Activated CD4-positive, alpha-beta T cell treated with anti-CD3 and anti-CD28 coated beads for 1 hour (primary cell): Measurements from ENCODE around the gene WNT16.
"Not testable (repeated sequence)": the region's sequence is repeated elsewhere in the genome, so short reads cannot be mapped to it uniquely, and the experiment has no call there.

Experiments
- DNase-seq: peaks from one replicate; pipeline ENCODE4 v3.0.0-alpha.2; 2020

WNT16 gene, protein sequence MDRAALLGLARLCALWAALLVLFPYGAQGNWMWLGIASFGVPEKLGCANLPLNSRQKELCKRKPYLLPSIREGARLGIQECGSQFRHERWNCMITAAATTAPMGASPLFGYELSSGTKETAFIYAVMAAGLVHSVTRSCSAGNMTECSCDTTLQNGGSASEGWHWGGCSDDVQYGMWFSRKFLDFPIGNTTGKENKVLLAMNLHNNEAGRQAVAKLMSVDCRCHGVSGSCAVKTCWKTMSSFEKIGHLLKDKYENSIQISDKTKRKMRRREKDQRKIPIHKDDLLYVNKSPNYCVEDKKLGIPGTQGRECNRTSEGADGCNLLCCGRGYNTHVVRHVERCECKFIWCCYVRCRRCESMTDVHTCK

DNA sequence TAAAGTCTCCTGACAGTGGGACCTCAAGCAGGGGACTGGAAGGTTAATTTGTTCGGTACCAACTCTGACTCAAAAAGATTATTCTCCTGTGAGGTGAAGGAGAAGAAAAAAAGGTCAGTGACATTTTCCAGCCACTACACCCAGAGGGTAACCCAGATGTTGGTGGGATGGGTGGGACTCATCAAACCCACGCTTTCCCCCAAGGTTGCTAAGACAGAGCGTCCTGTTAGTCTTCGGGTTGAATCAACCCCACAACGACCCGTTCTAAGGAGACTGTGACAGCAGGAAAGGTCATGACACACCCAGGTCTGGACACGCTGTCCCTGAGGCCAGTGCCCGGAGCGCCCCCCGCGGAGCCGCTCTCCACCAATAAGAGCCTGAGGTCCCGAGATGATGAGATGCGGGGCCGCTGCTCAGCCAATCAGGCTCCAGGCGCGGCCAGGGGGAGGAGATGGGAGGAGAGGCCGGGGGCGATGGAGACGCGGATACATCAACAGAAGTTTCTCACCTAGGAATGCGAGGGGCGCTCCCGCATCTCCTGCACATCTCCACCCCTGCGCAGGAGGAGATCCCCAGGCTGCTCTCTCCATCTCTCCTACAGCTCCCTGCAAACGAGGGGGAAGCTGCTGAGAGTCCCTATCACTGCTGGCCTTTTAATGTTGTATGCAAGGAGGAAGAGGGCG lies at the start of gene WNT16:
WNT16 (plus strand) TSS at position 493 of the 683 bp plus-strand sequence. CDS start 293 bp downstream, outside the sequence.
- DNase-seq, result no peak

DNA sequence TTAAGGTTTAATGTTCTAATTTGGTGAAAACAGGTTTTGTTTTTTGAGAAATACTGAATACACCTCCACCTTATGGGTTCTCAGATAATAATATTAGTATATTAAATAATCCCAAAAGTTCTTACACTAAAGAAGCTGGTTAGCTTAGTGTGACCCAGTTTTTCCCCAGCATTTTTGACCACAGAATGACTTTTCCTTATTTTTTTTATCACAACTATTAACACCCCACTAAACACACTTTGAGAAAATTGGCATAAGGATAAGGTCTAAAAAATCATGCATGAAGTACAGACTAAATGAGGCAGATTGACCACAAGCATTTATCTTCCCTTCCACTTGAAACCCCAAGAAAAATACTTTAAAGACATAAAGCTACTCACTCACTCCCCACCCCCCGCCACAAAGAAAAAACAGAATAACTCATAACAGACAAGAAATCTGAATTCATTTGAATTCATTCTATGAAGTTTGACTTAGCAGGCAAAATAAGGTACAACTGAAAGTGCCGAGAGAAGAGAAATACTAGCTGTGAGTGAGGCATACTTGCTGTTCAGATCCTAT lies 49.7 kb upstream of the WNT16 start:
- no peak for DNase-seq

DNA sequence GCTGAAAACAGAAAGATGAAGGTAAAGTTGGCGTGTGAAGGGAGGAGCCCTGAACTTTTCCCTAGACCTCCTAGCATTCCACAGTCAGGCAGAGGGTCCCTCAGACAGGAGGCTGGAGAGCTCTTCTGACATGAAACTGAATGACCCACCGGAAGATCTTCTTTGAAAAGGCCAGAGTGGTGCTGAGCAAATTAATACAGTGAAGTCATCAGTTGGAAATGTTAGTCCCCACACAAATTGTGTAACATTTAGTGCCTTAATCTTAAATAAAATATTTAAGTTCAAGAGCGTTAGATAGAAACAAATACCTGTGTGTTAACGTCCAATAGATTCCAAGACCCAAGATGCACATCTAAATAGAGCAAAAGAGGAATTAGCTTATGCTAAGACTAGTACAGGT lies 49.0 kb upstream of the WNT16 start:
- no peak for DNase-seq

DNA sequence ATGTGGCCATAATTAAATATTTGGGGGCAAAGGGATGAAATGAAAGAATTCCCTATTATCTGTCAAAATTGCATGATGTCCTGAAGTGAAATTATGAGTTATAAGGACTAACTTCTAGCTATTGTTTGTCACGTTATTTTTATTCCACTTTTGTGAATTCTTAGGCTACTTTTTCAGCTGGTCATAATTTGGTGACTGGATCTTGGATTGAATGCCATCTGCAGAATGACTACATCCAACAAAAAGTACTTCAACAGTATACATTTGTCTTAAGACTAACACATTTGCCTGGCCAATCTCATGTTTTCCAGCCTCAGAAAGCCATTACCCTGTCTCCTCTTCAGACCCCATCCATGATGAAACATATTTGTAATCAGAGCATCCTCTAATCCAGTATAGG lies 48.1 kb upstream of the WNT16 start:
- no peak for DNase-seq

DNA sequence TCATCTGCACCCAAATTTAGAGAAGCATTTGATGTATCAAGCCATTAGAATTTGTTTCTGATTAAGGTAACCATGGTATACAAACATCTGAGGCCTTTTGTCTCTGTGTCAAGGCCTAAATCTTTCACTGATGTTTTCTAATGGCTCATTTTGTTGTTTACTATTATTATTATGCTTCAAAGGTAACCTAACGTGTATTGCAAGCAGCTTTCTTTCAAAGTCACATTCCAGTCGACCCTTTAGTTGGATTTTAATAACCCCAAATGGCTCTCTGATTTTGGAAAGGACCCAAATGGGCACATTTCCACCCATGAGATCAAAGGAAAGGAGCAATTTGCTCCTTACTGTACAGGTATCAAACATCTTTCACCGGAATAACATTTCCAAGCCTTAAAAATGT lies 46.7 kb upstream of the WNT16 start:
- no peak for DNase-seq

DNA sequence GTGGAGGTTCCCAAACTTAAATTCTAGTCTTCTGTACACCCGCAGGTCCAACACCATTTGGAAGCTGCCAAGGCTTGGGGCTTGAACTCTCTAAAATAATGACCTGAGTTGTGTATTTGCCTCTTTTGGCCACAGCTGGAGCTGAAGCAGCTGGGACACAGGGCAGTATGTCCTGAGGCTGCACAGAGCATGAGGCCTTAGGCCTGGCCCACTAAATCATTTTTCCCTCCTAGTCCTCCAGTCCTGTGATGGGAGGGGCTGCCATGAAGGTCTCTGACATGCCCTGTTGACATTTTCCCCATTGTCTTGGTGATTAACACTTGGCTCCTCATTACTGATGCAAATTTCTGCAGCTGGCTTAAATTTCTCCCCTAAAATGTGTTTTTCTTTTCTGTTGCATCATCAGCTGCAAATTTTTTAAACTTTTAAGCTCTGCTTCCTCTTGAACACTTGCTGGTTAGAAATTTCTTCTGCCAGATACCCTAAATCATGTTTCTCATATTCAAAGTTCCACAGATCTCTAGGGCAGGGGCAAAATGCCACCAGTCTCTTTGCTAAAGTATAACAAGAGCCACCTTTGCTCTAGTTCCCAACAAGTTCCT lies 43.6 kb upstream of the WNT16 start:
- DNase-seq, result no peak

DNA sequence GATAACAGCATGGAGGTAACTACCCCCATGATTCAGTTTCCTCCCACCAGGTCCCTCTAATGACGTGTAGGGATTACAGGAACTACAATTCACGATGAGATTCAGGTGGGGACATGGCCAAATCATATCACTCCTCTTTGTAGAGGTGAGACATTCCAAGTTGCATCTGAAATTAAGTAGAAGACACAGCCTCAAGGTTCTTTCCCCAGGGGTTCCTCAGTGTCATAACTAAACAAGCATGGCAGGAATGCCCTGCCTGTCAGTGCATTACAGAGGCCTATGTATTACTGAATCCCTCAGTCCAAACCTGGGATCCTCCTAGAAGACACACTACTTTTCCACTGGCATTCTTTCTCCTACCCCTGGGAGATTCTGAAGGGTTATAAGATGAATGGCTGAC lies 42.6 kb upstream of the WNT16 start:
- no peak for DNase-seq

DNA sequence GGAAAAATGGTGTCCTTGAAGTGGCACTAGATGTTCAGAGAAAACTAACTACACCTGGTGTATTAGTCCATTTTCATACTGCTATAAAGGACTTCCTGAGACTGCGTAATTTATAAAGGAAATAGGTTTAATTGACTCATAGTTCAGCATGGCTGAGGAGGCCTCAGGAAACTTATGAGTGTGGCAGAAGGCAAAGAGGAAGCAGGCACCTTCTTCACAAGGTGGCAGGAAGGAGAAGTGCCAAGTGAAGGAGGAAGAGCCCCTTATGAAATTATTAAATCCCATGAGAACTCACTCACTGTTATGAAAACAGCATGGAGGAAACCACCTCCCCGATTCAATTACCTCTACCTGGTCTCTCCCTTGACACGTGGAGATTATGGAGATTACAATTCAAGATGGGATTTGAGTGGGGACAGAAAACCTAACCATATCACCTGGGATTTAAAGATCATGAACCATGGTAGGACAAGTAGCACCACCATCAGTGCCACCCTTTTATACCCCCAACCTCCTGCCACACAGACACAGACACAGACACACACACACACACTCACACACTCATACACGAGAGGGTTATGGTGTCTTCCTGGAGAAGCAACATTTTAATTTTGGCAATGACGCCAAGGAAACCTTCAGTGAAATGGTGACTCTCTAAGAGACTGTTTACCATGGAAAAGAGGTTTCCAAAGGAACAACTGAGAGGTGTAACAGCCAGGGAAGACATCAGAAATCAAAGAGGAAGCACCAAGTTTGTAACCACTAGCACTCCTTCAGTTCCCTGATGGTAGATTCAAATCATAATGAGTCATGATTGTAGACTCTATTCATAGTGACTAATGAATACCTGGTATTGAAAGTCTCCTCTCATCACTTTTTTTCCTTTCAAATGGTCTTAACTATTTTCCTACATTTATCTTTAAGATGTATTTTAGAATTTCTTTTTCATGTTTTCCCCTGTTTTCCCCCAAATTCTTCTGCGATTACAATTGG lies 41.8 kb upstream of the WNT16 start:
- no peak for DNase-seq

DNA sequence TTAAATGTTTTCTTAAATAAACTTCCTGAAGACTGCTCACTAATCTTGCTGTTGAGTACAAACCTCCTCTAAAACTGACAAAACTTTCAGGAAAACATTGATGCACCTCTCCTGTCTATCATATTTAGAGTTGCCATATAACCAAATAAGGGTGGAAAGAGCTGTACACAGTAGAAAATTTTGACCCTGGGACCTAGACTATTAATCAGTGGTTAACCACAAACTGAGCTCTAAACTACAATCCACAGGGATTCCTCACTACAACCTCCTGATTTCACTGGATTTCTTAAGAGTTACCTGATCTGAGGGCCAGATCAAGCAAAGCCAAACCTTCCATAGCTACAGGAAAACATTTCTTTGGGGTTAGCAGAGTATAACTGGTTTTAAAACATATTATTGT lies 39.9 kb upstream of the WNT16 start:
- no peak for DNase-seq

DNA sequence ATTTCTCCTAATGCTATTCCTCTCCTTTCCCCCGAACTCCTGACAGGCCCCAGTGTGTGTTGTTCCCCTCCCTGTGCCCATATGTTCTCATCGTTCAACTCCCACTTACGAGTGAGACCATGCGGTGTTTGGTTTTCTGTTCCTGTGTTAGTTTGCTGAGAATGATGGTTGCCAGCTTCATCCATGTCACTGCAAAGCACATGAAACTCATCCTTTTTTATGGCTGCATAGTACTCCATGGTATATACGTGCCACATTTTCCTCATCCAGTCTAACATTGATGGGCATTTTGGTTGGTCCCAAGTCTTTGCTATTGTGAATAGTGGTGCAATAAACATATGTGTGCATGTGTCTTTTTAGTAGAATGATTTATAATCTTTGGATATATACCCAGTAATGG lies 38.9 kb upstream of the WNT16 start:
- not testable (repeated sequence) for DNase-seq

DNA sequence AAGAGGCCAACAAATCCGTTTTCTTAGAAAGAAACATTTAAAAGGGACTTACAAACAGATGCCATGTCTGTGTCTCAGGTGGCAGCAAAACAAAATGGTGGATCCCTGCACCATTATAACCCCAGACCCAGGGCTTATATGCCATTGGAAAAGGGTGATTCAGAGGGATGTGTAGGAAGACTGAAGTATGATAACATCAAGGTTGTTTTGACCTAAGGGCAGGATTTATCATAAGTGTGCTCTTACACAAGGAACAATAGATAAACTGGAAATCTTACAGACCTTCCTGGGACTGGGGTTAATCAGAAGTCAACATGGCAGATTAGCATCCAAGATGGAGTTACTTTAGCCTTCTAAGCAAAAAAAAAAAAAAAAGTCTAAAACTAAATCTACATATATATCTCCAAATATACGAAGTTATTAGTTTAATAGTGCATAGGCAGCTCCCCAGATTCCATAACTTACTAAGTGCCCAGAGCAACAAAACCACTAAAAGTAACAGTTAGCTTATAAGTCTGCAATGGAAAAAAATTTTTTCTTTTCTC lies 34.3 kb upstream of the WNT16 start:
- DNase-seq, result no peak

DNA sequence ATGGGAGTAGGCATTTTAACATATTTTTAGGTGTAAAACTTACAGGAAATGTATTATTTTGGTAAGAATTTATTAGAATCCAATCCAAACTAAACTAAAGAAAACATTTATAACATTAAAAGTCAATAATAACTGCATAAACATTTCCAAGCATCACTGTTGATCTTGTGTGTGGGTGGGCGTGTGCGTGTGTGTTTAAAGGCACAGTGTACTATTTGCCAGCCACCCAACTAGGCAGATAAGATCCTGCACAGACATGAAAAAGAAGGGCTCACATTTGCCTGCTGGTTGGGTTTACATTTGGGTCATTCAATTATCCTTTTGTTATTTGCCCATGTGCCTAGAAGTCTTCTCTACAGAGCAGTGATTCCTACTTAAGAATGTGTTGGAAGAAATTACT lies 31.0 kb upstream of the WNT16 start:
- no peak for DNase-seq

DNA sequence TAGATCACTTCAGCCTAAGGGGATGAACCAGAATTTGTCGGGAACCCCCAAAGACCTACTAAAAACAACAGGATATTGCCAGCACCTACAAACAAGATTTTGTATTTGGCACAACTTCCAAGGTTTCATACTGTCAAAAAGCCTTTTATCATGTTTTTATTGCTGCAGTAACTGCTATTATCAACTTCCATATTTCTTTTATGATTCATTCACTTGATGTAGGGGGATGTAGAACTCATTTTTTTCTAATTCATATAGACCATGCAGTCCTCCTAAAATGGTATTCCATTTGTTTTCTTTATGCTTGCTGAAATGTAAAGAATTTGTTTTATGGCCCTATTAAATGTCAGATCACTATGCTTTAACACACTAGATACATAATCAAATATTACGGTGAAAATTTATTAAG lies 30.0 kb upstream of the WNT16 start:
- DNase-seq, result no peak

DNA sequence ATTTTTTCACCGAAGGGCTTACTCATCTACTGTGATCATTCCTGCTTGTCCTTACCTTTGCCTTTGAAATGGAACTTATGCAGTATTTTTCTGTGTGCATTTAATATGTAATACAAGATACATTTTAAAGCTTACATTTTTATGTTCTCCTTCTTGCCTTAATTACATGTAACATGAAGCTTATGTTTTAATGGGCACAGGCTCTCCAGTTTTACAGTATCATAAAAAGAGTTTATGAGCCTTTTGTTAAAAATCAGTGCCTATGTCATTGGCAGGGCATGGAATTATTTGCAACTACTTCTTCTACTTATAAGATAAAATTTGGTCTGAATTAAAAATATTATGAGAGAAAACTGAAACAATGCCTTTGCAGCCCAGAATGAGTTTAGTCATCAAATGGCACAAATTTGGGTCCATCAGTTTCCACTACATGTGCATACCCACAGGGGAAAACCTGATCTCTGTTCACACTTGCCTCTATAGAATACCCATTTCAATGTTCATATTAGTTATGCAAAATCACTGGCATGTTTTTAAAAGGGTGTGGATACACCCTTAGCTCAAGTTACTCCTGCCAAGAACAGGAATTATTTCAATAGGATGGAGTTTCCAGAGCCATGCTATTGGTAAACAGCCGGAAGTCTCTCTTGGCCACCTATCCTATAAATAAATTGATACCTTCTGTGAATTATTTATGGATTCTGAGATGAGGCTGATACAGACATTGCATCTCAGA lies 27.9 kb upstream of the WNT16 start:
- no peak for DNase-seq

DNA sequence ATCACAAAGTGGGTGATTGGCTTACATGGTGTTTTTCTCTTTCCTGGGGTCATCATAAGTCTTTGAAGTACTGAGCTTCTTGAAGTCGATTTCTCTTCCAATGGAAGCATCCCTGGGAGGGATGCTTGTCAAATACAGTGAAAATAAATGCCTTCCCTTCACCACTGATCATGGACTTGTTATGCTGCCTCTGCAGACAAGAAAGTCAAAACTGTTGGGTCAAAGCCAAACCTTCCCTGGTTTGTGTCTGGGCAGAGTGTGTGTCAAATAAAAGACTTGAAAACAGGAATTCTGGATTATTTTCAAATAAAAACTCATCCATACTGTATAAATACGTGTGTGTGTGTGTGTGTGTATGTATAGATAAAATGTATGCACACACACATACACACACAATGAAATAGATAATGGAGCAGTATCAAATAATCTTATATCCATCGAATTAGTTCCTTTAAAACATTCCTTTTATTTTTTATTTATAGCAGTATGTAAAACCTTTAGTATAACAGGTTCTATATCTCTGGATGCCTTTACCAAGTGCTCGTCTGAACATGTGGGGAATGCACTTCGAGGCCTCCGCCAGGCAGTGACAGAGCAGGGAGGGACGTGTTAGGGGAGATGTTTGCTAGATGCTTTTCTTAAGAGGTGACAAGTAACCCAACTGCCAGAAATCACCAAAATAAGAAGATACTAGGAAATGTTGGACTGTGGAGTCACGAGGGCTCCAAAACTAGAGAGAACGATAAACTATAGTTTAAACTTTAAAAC lies 27.2 kb upstream of the WNT16 start:
- no peak for DNase-seq

DNA sequence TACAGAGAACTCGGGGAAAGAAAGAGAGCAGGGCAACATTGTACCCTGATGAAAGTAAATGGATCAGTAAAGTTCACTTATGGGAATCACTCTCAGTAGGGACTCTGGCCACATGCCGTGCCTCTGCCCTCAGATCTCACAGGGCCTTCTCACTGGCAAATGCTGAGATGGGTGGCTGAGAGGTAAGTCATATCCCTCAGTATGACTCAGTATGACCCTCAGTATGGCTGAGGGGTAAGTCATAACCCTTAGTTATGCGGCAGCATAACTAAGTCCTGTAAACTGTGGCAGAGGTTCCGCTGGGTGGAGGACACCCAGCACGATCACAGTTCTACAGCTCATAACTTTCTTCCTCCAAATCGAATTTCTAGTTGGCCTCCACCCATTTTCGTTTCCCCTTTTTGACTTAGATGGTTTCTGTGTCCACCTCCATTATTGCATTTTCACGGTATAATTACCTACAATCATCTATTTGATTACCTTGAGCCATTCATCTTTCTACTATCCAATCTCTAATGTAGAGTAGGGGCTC lies 26.5 kb upstream of the WNT16 start:
- no peak for DNase-seq

DNA sequence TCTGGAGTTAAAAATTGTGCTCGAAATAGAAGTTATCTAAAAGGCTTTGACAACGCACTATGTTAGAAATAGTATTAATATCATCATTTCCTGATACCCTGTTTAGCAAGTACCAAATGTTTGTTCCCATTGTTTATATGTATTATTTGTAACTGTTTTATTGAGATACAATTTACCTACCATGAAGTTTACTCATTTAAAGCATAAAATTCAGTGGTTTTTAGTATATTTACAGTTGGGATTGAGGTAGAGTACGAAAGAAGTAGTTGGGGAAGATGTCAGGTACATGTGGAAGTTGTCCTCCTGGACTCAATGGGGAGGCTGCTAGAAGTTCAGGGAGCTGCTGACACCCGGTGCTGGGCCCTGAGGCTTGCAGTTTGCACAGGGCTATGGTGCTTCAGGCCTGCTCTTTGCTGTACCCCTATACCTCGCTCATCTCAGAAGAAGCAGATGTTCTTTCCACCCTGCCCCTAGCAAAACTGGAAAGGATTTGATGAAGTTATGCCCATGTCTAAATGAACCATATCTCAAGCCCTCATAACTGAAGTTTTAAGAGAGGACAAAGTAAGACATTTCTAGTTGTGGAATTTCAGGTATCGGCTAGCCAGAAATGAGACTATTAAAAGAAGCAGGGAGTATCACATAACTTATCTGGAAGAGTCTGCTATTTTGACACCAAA lies 25.2 kb upstream of the WNT16 start:
- DNase-seq, result no peak

DNA sequence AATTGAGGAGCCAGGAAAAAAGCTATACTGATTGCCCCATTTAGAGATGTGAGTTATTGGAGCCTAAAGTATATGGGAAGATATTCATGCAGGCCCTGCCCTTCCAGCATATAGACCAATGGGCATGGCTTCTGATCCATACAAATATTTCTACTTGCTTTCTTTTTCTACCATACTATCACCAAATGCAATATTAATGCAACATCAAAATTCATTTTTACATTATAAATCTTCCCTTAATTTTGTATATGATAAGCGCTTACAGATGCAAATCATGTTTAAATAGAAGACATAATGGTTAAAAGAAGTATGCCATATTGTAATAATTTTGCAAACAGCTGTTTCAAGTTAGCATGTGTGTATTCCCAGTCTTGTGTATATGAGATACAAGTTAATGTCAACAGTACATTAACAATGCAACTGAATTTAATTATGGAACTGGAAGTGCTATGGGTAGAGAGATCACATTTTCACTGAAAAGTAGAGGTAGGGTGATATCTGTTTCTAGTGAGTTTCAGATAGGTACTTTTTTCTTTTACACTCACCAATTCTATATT lies 24.6 kb upstream of the WNT16 start:
- no peak for DNase-seq

DNA sequence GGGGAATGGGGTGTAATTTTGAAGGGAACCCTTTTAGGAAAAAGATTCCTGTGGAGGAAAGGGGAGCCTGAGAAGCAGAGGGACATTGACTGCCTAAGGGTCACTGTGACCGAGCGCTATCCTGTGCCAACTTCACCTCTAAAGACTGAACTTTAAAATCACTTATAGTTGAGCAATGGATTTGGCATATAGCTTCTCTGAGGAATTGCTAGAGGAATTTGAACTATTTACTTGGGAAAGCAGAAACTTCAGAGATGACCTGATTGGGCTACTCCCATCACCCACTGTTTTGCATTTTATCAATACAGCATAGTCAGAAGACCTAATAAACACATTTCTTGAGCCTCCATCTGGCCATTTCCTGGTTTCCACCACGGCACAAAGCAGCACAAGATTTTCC lies 23.7 kb upstream of the WNT16 start:
- DNase-seq, result no peak

DNA sequence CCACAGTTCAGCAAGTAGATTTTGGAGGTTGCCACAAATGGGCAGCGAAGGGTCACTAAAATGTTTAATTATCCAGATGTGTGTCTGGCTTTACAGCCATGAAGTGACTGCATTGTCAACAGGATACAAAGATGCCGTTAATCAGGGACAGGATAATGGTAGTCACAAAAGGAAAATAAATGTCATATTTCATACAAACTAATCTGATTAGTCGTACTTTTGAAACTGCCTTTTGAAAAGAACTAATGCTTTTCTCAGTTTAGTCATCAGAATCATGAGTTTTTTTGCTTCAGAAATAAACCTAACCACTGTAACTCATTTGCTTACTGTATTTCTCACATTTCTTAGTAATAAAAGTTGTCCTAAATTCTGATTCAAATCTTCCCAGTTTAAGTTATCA lies 22.2 kb upstream of the WNT16 start:
- DNase-seq, result no peak
